Loucy (cell line): Measurements from ENCODE around the gene DIDO1.

Experiments
- CTCF ChIP-seq: fragments of 200-600 bp; sonication (generic); conservative IDR thresholded peaks from 2 replicates; pipeline ENCODE4 v1.5.1; 2014; ENCODE audit warnings: mild to moderate bottlenecking, antibody characterized with exemption, low read length
- EZH2phosphoT487 ChIP-seq: fragments of 200-600 bp; IDR thresholded peaks from 2 replicates; pipeline ENCODE4 v1.6.1; 2018; ENCODE audit warnings: antibody characterized with exemption, mild to moderate bottlenecking, moderate library complexity, borderline replicate concordance

- TF ChIP-seq CTCF = no peak
- TF ChIP-seq EZH2phosphoT487 = no peak
Observed at GRCh38 chr20:62831361-62831788, 94.9 kb downstream of the DIDO1 start.
